Measurements from ENCODE around the gene DRAXIN.

The DRAXIN gene

GRCh38 chr1:11766429-11766776 lies 74.9 kb downstream of the DRAXIN start:
- no peak for DNase-seq

GRCh38 chr1:11767922-11768704 lies 76.6 kb downstream of the DRAXIN start:
- DNase-seq: no peak

GRCh38 chr1:11768821-11769220 lies 77.3 kb downstream of the DRAXIN start:
- DNase-seq: no peak

- no peak for DNase-seq
These were observed 77.8 kb downstream of the DRAXIN start for GRCh38 chr1:11769274-11769673.

GRCh38 chr1:11770011-11770410 lies 78.5 kb downstream of the DRAXIN start:
- DNase-seq: no peak

GRCh38 chr1:11771481-11772043 lies 80.1 kb downstream of the DRAXIN start:
- no peak for DNase-seq

- no peak for DNase-seq
These were observed 80.9 kb downstream of the DRAXIN start for GRCh38 chr1:11772458-11772857.

GRCh38 chr1:11774753-11775152 lies 83.2 kb downstream of the DRAXIN start:
- DNase-seq: no peak
